ENCODE measurements around the gene DCTN2. TPM values are rescaled to one million over a fixed set of nuclear protein-coding genes. Genes with fewer than 3 reads are reported as not detected.
"Not testable (repeated sequence)": the region's sequence is repeated elsewhere in the genome, so short reads cannot be mapped to it uniquely, and the experiment has no call there.

DCTN2 gene
- total RNA-seq, 3 donors from 2014 or later, result 72.3 to 84.3 (median 74.6) TPM

DNA sequence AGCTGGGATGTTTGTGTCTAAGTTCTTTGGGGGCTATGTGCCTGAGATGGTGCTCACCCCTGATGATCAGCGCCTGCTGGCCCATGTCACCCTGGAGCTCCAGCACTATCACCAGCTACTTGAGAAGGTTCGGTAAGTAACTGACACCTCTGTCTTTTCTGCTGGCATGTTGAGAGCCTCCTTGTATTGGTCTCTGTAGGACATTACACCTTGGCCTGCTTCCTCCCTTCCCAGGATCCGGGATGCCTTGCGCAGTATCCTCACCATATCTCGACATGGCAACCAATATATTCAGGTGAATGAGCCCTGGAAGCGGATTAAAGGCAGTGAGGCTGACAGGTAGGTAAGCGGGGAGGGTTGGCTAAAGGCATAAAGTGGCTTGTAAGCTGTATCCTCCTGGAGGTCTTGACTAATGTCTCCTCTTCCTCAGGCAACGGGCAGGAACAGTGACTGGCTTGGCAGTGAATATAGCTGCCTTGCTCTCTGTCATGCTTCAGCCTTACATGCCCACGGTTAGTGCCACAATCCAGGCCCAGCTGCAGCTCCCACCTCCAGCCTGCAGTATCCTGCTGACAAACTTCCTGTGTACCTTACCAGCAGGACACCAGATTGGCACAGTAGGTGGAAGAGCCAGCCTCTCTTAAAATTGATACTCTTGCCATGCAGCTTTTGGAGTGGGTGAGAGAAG, 32.1 kb downstream of the DCTN2 start:
- DNase-seq, result no peak
- Mint-ChIP-seq H3K4me3 (no peak overlapping the region), H3K4me1 (ENCODE audit: low read depth) (peaks cover 28% of the 10 kb centered on the region), H3K36me3 (ENCODE audit: insufficient read depth) (peaks cover 64% of the 10 kb centered on the region), H3K27me3 (ENCODE audit: low read depth) (no peaks in the 10 kb centered on the region), H3K9me3 (no peaks in the 10 kb centered on the region)
- no peak for ATAC-seq

DNA sequence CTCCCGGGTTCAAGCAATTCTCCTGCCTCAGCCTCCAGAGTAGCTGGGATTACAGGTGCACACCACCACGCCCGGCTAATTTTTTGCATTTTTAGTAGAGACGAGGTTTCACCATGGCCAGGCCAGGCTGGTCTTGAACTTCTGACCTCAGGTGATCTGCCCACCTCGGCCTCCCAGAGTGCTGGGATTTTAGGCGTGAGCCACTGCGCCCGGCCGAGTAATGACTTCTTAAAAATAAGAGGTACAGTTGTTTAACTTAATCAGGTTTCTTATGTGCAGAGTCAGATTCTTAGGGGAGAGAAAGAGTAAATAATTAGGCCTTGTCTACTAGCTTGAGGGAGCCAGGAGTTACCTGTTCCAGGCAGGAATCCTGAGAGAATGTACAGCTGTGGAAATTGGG, 32.7 kb downstream of the DCTN2 start:
- Mint-ChIP-seq H3K4me1 (ENCODE audit: low read depth) (peaks cover 25% of the 10 kb centered on the region), H3K36me3 (ENCODE audit: insufficient read depth) (peaks cover 65% of the 10 kb centered on the region)
- not testable (repeated sequence) for DNase-seq; H3K27me3 Mint-ChIP-seq (ENCODE audit: low read depth); H3K9me3 Mint-ChIP-seq; H3K4me3 Mint-ChIP-seq; ATAC-seq

DNA sequence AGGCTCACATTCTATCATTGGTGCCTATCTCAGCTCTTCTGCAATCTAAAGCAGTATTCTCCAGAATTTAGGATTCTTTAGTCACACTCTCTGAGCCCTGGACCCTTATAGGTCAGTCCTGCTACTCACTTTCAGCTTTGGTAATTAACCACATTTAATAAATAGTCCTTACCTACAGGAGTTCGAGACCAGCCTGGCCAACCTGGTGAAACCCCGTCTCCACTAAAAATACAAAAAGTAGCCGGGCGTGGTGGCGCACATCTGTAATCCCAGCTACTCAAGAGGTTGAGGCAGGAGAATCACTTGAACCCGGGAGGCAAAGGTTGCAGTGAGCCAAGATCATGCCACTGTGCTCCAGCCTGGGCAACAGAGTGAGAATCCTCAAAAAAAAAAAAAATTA, 33.3 kb downstream of the DCTN2 start:
- Mint-ChIP-seq H3K4me1 (ENCODE audit: low read depth) (peaks cover 19% of the 10 kb centered on the region), H3K36me3 (ENCODE audit: insufficient read depth) (peaks cover 64% of the 10 kb centered on the region)

DNA sequence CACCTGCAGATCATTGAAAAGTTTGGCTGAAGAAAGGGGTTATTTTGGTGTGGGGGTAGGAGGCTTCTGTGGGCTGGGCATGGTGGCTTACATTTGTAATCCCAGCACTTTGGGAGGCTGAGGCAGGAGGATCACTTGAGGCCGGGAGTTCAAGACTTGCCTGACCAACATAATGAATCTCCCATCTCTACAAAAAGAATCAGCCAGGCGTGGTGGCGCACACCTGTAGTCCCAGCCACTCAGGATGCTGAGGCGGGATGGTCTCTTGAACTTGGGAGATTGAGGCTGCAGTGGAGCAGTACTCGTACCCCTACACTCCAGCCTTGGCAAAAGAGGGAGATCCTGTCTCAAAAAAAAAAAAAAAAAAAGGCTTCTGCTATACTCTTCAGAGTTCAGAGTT, 33.7 kb downstream of the DCTN2 start:
- Mint-ChIP-seq H3K4me3 (no peak overlapping the region), H3K4me1 (ENCODE audit: low read depth) (peaks cover 15% of the 10 kb centered on the region), H3K36me3 (ENCODE audit: insufficient read depth) (peaks cover 61% of the 10 kb centered on the region), H3K9me3 (no peaks in the 10 kb centered on the region), H3K27me3 (ENCODE audit: low read depth) (no peaks in the 10 kb centered on the region)
- DNase-seq (no peak), ATAC-seq (no peak)

More for the DNA sequence above, 33.3 kb downstream of the DCTN2 start:
- H3K9me3 Mint-ChIP-seq; H3K27me3 Mint-ChIP-seq (ENCODE audit: low read depth); ATAC-seq; DNase-seq; H3K4me3 Mint-ChIP-seq: not testable (repeated sequence)

DNA sequence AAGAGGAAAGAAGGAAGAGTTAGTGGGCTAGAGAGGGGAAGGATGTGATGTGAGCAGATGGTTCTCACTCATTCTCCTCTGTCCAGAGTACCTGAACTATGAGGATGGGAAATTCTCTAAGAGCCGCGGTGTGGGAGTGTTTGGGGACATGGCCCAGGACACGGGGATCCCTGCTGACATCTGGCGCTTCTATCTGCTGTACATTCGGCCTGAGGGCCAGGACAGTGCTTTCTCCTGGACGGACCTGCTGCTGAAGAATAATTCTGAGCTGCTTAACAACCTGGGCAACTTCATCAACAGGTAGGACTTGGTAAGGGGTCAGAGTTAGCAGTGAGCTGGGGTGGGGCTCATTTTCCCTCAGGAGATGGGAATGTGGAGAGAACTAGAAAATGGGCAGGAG, 34.3 kb downstream of the DCTN2 start:
- H3K4me1 Mint-ChIP-seq (ENCODE audit: low read depth), result peaks cover 10% of the 10 kb centered on the region
- ATAC-seq (no peak), DNase-seq (no peak)
- peaks cover 60% of the 10 kb centered on the region for H3K36me3 Mint-ChIP-seq (ENCODE audit: insufficient read depth)
- H3K27me3 Mint-ChIP-seq (ENCODE audit: low read depth), result no peaks in the 10 kb centered on the region
- no peaks in the 10 kb centered on the region for H3K9me3 Mint-ChIP-seq
- no peak overlapping the region for H3K4me3 Mint-ChIP-seq

DNA sequence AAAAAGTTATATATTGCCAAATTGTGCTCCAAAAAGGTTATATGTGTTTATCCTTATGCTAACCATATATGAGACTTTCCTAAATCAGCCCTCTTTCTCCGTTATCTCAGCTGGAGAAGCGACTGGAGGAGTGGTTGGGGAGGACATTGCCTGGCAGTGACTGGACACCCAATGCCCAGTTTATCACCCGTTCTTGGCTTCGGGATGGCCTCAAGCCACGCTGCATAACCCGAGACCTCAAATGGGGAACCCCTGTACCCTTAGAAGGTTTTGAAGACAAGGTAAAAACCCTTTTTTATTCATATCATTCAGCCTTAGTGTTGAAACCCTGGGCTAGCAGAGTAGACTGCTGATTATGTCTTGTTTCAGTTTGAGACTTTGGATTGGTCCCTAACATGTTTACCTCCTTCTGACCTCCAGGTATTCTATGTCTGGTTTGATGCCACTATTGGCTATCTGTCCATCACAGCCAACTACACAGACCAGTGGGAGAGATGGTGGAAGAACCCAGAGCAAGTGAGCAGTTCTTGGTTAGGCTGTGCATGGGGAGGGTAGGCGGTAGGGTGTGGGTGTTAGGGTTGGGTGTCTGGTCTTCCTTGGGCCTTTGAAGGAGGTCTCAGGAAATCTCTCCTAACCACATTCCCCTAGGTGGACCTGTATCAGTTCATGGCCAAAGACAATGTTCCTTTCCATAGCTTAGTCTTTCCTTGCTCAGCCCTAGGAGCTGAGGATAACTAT, 35.2 kb downstream of the DCTN2 start:
- no peaks in the 10 kb centered on the region for H3K27me3 Mint-ChIP-seq (ENCODE audit: low read depth)
- no peak for DNase-seq
- H3K4me1 Mint-ChIP-seq (ENCODE audit: low read depth), result peaks cover 2% of the 10 kb centered on the region
- no peak for ATAC-seq
- no peak overlapping the region for H3K4me3 Mint-ChIP-seq
- no peaks in the 10 kb centered on the region for H3K9me3 Mint-ChIP-seq
- peaks cover 52% of the 10 kb centered on the region for H3K36me3 Mint-ChIP-seq (ENCODE audit: insufficient read depth)

DNA sequence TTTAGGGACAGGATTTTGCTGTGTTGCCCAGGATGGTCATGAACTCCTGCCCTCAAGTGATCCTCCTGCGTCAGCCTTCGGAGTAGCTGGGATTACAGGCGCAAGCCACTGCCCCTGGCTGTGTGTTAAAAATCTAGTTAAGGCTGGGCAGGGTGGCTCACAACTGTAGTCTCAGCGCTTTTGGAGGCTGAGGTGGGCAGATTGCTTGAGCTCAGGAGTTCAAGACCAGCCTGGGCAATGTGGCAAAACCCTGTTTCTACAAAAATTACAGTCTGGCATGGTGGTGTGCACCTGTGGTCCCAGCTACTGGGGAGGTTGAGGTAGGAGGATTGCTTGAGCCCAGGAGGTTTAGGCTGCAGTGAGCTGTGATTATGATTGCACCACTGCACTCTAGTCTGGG, 35.8 kb downstream of the DCTN2 start:
- no peak overlapping the region for H3K4me3 Mint-ChIP-seq
- no peaks in the 10 kb centered on the region for H3K27me3 Mint-ChIP-seq (ENCODE audit: low read depth)
- H3K9me3 Mint-ChIP-seq, result no peaks in the 10 kb centered on the region
- H3K4me1 Mint-ChIP-seq (ENCODE audit: low read depth), result peaks cover 2% of the 10 kb centered on the region
- H3K36me3 Mint-ChIP-seq (ENCODE audit: insufficient read depth), result peaks cover 49% of the 10 kb centered on the region
- ATAC-seq, result no peak
- no peak for DNase-seq

DNA sequence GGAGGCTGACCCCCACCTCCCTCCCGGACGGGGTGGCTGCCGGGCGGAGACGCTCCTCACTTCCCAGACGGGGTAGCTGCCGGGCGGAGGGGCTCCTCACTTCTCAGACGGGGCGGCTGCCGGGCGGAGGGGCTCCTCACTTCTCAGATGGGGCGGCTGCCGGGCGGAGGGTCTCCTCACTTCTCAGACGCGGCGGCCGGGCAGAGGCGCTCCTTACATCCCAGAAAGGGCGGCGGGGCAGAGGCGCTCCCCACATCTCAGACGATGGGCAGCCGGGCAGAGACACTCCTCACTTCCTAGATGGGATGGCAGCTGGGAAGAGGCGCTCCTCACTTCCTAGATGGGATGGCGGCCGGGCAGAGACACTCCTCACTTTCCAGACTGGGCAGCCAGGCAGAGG, 39.2 kb downstream of the DCTN2 start:
- not testable (repeated sequence) for DNase-seq; H3K4me1 Mint-ChIP-seq (ENCODE audit: low read depth); H3K4me3 Mint-ChIP-seq; H3K27me3 Mint-ChIP-seq (ENCODE audit: low read depth); ATAC-seq; H3K9me3 Mint-ChIP-seq
- H3K36me3 Mint-ChIP-seq (ENCODE audit: insufficient read depth), result peaks cover 44% of the 10 kb centered on the region

DNA sequence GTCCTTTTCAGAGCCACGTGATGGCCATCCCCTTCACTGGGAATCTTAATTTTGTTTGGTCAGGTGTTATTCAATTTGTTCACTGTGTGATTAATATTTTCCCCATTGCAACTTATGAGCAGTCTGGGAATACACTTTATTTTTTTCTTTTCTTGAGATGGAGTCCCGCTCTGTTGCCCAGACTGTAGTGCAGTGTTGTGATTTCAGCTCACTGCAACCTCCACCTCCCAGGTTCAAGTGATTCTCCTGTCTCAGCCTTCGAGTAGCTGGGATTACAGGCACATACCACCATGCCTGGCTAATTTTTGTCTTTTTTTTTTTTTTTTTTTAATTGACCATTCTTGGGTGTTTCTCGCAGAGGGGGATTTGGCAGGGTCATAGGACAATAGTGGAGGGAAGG, 40.5 kb downstream of the DCTN2 start:
- not testable (repeated sequence) for H3K4me1 Mint-ChIP-seq (ENCODE audit: low read depth); H3K4me3 Mint-ChIP-seq; H3K9me3 Mint-ChIP-seq; H3K27me3 Mint-ChIP-seq (ENCODE audit: low read depth); DNase-seq; ATAC-seq
- peaks cover 39% of the 10 kb centered on the region for H3K36me3 Mint-ChIP-seq (ENCODE audit: insufficient read depth)

DNA sequence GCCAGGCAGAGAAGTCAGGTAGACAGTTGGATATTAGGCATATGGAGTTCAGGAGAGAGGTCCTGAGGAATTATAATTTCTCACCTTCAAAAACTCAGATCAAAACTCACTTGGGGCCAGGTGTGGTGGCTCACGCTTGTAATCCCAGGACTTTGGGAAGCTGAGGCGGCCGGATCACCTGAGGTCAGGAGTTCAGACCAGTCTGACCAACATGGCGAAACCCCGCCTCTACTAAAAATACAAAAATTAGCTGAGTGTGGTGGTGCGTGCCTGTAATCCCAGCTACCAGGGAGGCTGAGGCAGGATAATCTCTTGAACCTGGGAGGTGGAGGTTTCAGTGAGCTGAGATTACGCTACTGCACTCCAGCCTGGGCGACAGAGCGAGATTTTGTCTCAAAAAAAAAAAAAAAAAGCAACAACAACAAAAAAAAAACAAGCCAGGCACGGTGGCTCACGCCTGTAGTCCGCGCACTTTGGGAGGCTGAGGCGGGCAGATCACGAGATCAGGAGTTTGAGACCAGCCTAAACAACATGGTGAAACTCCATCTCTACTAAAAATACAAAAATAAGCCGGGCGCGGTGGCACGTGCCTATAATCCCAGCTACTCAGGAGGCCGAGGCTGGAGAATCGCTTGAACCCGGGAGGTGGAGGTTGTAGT, 44.6 kb downstream of the DCTN2 start:
- ATAC-seq; H3K9me3 Mint-ChIP-seq; H3K4me1 Mint-ChIP-seq (ENCODE audit: low read depth); DNase-seq; H3K27me3 Mint-ChIP-seq (ENCODE audit: low read depth); H3K4me3 Mint-ChIP-seq: not testable (repeated sequence)
- H3K36me3 Mint-ChIP-seq (ENCODE audit: insufficient read depth), result peaks cover 50% of the 10 kb centered on the region

DNA sequence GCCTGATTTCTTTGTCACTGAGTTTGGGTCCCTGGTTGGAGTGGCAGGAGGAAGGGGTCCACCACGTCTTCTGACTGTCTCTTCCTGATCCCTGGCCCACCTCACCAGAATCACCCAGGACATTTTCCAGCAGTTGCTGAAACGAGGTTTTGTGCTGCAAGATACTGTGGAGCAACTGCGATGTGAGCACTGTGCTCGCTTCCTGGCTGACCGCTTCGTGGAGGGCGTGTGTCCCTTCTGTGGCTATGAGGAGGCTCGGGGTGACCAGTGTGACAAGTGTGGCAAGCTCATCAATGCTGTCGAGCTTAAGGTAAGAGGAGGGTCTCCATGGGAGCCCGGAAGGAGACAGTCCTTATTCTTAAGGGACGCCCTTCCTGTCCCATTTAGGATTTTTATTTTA, 46.8 kb downstream of the DCTN2 start:
- no peak for ATAC-seq
- H3K27me3 Mint-ChIP-seq (ENCODE audit: low read depth), result no peaks in the 10 kb centered on the region
- no peak for DNase-seq
- peaks cover 6% of the 10 kb centered on the region for H3K4me1 Mint-ChIP-seq (ENCODE audit: low read depth)
- H3K36me3 Mint-ChIP-seq (ENCODE audit: insufficient read depth), result peaks cover 52% of the 10 kb centered on the region
- no peak overlapping the region for H3K4me3 Mint-ChIP-seq
- no peaks in the 10 kb centered on the region for H3K9me3 Mint-ChIP-seq

DNA sequence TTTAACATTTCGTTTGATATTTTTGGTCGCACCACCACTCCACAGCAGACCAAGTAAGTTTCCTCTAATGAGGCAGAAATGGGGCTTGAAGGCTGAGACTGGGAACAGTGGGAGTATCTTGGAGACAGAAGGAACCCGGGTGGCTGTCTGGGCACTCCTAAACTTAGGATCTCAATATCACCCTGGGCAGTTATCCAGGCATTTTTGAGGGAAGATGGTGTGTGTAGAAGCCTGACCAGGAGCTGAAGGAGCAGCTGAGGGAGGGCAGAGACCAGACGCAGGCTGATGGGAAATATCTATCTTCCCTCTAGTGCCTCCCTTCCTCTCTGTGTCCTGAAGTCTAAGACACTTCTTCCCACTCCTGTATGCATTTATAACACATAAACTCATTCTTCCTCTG, 48.4 kb downstream of the DCTN2 start:
- DNase-seq (no peak), ATAC-seq (no peak)
- Mint-ChIP-seq H3K4me3 (no peak overlapping the region), H3K27me3 (ENCODE audit: low read depth) (no peaks in the 10 kb centered on the region), H3K9me3 (no peaks in the 10 kb centered on the region), H3K4me1 (ENCODE audit: low read depth) (peaks cover 6% of the 10 kb centered on the region), H3K36me3 (ENCODE audit: insufficient read depth) (peaks cover 46% of the 10 kb centered on the region)

DNA sequence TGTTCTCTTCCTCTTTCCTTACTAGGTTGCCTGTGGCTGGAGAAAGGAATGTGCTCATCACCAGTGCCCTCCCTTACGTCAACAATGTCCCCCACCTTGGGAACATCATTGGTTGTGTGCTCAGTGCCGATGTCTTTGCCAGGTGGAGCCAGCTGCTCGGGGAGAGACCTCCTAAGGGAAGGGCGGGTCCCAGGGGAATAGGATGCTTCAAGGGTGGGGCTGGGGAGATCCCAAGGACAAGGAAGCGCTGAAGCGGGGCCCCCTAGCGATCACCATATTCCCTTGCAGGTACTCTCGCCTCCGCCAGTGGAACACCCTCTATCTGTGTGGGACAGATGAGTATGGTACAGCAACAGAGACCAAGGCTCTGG, 48.9 kb downstream of the DCTN2 start:
- Mint-ChIP-seq H3K27me3 (ENCODE audit: low read depth) (no peaks in the 10 kb centered on the region), H3K9me3 (no peaks in the 10 kb centered on the region)

DNA sequence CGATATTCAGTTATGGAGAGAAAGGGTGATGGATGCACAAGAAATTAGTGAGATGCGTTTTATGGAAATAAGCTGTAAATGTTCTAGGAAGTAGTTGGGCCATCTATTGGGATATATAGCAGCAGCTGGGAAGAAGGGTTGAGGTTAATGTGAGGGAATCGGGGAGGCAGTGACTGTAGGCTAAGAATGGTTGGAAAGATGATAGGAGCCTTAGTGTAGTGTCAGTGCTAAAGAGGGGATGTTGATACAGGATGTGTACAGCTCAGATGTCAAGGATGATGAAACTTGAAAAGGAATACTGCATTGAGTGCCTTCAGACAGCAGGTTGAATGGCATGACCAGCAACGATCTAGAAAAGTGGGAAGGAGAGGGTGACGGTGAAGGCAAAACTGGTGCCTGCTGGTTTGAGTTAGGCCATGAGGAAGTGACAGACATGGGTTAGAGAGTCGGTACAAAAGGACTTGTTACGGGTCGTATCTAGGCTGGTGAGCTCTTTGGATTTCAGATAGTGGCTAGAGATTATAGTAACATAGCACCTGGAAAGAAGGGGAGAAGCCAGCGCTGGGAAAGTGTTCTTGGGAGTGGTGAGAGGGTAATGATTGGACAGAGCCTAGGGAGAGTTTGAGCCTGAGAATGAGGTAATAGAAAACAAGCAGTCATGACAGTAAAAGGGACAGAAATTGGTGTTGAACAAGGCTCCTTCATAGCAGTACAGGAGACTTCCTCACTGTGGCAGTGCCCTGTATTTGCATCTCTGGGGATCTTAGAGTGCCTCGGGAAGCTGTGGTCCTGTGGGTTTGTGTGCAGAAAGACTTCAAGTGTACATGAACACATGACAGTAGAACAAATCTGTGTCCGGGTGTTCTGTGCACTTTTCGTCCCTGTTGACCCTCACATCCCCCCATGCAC, 49.5 kb downstream of the DCTN2 start:
- Mint-ChIP-seq H3K4me1 (ENCODE audit: low read depth) (peaks cover 8% of the 10 kb centered on the region), H3K4me3 (no peak overlapping the region), H3K27me3 (ENCODE audit: low read depth) (no peaks in the 10 kb centered on the region), H3K36me3 (ENCODE audit: insufficient read depth) (peaks cover 52% of the 10 kb centered on the region), H3K9me3 (no peaks in the 10 kb centered on the region)
- DNase-seq (no peak), ATAC-seq (no peak)

More for the DNA sequence above, 48.9 kb downstream of the DCTN2 start:
- Mint-ChIP-seq H3K36me3 (ENCODE audit: insufficient read depth) (peaks cover 46% of the 10 kb centered on the region), H3K4me1 (ENCODE audit: low read depth) (peaks cover 6% of the 10 kb centered on the region), H3K4me3 (no peak overlapping the region)
- no peak for ATAC-seq
- no peak for DNase-seq
